GM12891 (cell line): ENCODE results near the gene PITPNC1.

Experiments
- POLR2A ChIP-seq: IDR thresholded peaks from 2 replicates; pipeline ENCODE4 v1.6.1; 2011; ENCODE audit warnings: low read depth, low read length, control low read depth
- POLR2AphosphoS5 ChIP-seq: IDR thresholded peaks from 2 replicates; pipeline ENCODE4 v1.6.1; 2011; ENCODE audit warnings: low read depth, low read length, control low read depth
- POU2F2 ChIP-seq: IDR thresholded peaks from 2 replicates; pipeline ENCODE4 v1.6.1; 2011; ENCODE audit warnings: low read depth, mild to moderate bottlenecking, control low read depth, low read length, moderate library complexity
- SPI1 ChIP-seq: IDR thresholded peaks from 2 replicates; pipeline ENCODE4 v1.6.1; 2011; ENCODE audit warnings: low read depth, low read length, control low read depth
- TAF1 ChIP-seq: IDR thresholded peaks from 2 replicates; pipeline ENCODE4 v1.6.1; 2011; ENCODE audit warnings: low read depth, low read length, control low read depth

- TF ChIP-seq POLR2A (no peak), TAF1 (no peak), POLR2AphosphoS5 (no peak), SPI1 (no peak), POU2F2 (no peak)
Measured at GRCh38 chr17:67679225-67679624, 302.1 kb downstream of the PITPNC1 start.
